GM19025 (cell line): ENCODE data around the gene PCSK7.
"Not testable (repeated sequence)": the region's sequence is repeated elsewhere in the genome, so short reads cannot be mapped to it uniquely, and the experiment has no call there.

Experiments used
- ATAC-seq: cut with Tn5 transposase; IDR thresholded peaks from one replicate; pipeline ENCODE4 v1.9.1; 2021; ENCODE audit warnings: mild to moderate bottlenecking, low read depth, moderate library complexity; ENCODE audit not compliant: unreplicated experiment

PCSK7 gene, protein sequence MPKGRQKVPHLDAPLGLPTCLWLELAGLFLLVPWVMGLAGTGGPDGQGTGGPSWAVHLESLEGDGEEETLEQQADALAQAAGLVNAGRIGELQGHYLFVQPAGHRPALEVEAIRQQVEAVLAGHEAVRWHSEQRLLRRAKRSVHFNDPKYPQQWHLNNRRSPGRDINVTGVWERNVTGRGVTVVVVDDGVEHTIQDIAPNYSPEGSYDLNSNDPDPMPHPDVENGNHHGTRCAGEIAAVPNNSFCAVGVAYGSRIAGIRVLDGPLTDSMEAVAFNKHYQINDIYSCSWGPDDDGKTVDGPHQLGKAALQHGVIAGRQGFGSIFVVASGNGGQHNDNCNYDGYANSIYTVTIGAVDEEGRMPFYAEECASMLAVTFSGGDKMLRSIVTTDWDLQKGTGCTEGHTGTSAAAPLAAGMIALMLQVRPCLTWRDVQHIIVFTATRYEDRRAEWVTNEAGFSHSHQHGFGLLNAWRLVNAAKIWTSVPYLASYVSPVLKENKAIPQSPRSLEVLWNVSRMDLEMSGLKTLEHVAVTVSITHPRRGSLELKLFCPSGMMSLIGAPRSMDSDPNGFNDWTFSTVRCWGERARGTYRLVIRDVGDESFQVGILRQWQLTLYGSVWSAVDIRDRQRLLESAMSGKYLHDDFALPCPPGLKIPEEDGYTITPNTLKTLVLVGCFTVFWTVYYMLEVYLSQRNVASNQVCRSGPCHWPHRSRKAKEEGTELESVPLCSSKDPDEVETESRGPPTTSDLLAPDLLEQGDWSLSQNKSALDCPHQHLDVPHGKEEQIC

DNA sequence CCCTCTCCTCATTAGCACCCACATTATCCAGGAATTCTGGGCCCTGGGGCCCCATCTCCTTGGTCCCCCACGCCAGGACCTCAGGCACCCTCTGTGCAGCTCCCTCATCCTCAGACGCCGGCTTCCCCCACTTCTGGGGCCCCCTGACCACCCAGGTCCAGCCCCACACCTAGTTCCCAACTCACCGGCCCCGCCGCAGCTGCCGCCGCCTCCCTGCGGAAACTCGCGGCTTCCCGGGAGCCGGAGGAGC, at the start of gene PCSK7:
Gene PCSK7, minus strand, starts transcription at position 232 of the 250 bp plus-strand sequence. CDS start 2,229 bp downstream, outside the sequence.
- ATAC-seq, result no peak

DNA sequence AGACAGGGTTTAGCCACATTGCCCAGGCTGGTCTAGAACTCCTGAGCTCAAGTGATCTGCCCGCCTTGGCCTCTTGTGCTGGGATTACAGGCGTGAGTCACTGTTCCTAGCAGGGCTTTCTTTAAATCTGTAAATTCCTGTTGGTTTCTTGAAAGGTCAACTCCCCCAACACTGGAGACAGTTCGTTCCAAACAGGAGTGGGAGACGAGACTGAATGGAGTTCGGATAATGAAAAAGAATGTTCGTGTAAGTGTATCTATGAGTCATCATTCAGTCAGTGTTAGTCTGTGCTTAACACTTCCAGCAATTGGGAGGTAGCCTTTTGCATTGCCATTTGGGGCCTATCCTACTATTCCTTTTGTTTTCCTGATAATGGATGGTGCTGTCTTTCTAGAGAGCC, 49.3 kb upstream of the PCSK7 start:
- ATAC-seq, result no peak

DNA sequence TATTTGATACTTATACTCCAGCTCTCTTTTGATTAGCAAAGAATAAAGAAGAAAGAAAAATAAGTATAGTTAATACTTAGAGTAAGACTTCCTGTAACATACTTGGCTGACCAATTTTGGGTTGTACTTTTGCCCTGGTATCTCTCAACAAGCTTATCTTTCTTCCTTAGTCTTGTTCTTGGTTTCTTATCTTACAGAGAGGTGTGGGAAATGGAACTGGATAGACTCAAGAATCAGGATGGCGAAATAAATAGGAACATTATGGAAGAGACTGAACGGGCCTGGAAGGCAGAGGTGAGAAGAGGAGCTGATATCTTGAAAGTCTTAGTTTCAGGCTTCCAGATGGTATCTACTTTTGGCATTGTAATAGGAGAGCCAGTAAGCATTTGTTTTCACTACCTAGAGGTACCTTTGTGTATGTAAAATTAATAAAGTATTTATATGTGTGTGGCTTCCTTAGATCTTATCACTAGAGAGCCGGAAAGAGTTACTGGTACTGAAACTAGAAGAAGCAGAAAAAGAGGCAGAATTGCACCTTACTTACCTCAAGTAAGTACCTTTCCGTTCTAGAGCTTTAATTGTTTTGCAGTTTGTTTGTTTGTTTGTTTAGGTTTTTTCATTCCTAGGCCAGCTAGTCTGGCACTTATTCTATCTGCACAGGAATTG, 48.0 kb upstream of the PCSK7 start:
- ATAC-seq, result no peak

DNA sequence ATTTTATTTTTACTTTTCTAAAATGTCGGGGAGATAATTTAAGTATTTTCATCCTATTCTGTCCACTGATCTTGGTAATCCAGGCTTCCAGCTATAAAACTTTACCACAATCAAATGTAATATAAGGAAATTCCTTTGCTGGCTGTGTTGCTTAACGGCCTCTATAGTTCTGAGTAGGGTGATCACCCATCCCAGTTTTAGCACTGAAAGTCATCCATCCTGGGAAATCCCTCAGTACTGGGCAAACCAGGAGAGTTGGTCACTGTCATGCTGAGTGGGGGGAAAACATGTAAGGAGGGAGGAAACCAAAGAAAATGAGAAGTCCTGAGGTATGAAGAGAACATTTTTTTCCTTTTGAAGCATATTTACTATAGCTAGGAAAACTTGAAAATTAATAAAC, 46.5 kb upstream of the PCSK7 start:
- no peak for ATAC-seq

DNA sequence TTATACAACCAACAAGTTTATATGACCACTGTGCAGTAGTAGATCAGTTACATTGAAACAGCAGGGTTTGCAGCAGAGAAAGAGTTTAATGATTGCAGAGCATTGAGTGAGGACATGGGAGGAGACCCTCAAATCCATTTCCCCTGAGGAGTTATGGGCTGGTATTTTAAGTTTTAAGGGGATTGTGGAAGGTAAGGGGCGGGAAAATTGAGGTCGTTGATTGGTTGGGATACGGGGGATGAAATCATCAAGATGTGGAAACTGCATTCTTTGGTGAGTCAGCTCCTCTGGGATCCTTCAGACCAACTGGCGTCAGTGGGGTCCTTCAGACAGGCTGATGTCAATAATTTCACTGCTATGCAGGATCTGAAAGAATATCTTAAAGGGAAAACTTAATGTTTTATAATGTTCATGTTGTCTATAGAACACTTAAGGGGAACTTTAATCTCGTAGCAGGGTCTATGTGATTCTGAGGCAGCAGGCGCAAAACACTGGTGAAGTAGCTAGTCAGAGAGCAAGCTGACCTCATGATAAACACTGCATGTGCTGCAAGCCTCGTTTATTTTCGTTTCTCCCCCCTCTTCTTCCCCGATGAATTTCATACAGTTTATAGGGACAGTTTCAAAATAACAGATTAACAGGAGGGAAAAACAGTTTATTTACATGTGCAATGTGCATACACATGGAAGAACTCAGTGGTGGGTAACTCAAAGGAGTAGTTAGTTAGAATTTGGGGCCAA, 41.8 kb upstream of the PCSK7 start:
- ATAC-seq, result no peak

DNA sequence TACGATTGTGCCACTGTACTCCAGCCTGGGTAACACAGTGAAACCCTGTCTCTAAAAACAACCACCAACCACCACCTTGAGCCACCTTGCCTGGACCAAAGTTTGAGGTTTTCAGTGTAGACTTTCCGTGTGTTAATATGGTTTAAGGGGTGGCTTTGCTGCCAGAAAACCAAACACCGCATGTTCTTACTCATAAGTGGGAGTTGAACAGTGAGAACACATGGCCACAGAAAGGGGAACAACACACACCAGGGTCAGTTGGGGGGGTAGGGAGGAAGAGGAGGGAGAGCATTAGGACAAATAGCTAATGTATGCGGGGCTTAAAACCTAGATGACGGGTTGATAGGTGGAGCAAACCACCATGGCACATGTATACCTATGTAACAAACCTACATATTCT, 40.3 kb upstream of the PCSK7 start:
- ATAC-seq, result not testable (repeated sequence)

DNA sequence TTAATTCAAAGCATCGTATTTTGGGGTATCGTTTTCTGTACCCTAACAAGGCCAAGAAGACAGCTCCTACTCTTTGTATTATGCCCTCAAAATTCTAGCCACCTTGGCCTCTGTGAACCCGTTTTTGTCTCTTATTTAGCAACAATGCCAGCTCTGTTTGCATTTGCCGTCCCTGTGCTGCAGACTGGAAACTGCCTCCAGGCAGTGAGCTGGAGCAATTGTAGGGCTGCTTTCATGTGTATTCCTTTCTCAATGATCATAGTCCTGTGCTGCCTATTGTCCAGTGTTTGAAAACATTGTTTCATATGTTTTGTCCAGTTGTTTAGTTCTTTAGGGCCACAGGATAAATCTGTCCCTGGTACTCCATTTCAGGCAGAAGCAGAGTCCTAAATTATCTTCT, 39.3 kb upstream of the PCSK7 start:
- ATAC-seq, result no peak

DNA sequence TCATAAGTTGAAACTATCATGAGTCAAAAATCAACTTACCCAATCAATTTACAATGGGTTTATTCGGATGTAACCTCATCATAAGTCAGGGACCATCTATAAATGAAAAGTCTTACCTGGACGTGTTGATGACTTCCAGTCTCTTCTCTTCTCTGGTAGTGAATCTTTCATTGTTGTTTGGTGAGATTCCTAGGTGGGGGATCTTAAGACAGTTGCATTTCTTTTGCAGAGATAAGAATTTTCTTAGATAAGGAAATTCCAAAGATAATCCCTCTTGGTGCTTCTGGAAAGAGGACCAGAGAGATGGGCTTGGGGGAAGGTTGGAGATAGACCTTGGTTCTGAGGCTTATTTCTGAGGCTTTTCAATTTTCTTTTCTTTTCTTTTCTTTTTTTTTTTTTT, 38.0 kb upstream of the PCSK7 start:
- ATAC-seq, result no peak

DNA sequence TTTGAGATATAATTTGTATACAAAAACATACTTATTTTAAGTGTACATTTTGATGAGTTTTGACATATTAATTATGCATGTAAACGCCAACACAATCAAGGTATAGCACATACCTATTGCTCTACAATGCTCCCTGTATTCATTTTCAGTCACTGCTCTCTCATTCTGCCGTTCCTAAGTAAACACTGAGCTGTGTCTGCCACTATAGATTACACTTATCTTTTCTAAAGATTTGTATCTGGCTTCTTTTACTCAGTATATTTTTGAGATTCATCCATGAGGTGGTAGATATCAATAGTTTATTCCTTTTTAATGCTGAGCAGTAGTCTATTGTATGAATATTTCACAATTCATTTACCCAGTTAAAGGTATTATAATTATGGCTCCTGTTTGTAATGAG, 33.9 kb upstream of the PCSK7 start:
- ATAC-seq, result no peak

DNA sequence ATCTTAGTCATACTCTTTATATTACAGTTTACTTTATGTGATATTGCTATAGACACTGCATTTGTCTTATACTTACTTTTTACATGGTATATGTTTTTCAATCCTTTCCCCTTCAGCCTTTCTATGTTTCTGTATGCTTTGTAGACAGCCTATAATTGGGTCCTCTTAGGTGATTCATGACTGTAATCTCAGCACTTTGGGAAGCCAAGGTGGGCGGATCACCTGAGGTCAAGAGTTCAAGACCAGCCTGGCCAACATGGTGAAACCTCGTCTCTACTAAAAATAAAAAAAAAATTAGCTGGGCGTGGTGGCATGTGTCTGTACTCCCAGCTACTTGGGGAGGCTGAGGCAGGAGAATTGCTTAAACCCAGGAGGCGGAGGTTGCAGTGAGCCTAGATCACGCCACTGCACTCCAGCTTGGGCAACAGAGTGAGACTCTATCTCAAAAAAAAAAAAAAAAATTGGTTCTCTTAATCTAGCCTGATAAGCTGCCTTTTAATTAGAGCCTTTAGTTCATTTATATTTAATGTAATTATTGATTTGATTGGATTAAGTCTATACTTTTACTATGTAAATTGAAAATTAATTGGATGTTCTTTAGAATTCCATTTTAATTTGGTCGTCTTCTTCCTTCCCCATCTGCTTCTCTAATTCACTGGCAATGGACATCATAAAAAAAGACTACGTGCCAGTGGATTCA, 32.9 kb upstream of the PCSK7 start:
- not testable (repeated sequence) for ATAC-seq

DNA sequence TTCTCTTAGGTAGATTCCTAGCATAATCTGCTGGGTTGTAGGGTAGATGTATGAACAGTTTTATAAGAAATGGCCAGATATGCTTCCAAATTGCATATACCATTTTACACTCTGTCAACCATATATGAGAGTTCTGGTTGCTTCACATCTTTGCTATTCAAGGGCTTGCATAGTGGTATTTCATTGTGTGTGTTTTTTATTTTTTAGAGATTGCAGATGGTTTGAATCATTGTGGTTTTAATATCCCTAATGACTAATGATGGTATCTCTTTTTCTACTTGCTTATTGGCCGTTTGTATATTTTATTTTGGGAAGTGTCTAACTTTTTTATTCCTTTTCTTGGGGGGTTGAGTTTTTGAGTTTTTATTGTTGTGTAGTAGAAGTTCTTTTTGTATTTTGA, 27.5 kb upstream of the PCSK7 start:
- ATAC-seq, result no peak

DNA sequence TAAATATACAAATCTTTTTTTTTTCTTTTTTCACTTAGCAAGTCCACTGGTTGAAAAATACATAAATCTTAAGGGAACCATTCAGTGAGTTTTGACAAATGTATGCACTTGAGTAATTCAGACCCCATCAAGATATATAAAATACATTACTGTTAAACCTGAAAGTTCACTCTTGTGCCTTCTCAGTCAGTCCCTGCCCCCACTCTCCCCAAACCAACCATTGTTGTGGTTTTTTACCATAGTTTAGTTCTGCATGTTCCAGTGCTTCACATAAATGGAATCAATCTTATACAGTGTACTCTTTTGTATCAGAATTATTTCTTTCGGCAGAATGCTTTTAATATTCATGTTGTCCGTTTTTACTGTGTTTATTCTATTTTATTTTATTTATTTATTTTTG, 26.7 kb upstream of the PCSK7 start:
- no peak for ATAC-seq

DNA sequence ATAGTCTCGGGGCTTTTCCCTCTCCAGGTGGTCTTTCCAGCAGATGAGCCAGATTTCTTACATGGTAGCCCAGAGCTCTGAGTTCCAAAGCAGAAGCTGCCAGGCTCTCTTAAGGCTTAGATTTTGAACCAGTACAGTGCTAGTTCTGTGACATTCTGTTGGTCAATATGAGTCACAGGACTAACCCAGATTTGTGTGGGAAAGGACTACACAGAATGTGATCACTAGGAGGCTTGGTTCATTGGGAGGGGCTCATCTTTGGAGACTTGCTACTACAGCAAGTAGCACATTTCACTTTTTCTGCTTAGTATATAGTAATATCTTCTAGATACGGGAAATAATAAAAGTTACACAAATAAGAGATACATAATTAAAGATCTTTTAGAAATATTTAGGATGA, 24.7 kb upstream of the PCSK7 start:
- ATAC-seq, result no peak

DNA sequence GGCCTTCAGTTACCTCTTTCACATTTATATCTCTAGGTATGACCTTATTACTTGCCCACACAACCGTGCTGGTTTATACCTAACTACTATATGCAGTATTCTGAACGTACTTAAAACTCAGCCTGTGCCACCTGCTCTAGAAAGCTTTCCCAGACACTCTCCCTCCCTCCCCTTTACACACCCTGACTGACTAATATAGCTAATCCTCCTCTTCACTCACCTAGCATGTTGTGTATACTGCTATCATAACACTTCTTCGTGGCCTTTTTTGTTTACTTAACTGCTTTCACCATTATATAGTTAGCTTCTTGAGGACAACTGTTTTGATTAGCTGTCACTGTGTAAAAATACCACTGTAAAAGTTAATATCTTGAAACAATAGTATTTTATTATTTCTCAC, 24.1 kb upstream of the PCSK7 start:
- ATAC-seq, result no peak

DNA sequence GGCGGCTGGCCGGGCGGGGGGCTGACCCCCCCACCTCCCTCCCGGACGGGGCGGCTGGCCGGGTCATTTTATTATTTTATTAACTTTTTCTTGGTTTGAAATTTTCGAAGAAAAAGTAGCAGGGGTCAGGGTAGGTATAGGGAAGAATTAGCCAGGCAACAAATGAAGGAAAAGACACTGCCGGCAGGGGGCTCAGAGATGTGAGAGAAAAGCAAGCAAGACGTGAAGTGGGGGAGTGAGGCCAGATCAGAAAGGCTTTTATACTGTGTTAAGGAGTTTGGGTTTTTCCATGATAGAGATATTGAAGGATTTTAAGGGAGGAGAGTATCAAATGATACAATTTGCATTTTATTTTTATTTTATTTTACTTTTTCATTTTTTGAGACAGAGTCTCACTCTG, 19.6 kb upstream of the PCSK7 start:
- ATAC-seq, result no peak

DNA sequence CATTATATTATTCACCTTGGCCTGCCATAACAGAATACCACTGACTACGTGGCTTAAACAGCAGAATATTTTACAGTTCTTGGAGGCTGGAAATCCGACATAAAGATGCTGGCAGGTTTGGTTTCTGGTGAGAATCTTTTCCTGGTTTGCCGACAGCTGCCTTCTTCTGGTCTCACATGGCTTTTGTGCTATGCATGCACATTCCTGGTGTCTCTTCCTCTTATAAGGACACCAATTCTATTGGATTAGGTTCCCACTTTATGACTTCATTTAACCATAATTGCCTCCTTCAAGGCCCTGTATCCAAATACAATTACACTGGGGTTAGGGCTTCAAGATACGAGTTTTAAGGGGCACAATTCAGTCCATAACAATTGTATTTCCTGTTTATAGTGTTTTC, 17.7 kb upstream of the PCSK7 start:
- ATAC-seq, result no peak

DNA sequence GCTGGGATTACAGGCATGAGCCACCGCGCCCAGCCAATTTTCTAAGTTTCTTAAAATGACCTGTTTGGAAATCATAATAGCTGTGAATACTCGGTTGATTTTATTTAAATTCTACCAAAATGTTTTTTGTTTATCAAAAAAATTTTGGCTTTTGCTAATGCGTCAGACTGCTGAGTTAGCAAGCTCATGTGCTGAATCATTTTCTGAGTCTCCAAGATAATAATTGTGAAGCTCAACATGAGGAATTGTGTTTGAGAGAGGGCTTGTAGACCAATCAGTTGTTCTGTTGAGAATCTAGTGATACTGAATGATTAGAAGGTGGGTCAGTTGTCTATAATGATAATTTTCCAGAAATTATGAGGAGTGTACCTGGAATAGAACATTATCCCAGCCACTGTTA, 16.5 kb upstream of the PCSK7 start:
- no peak for ATAC-seq

DNA sequence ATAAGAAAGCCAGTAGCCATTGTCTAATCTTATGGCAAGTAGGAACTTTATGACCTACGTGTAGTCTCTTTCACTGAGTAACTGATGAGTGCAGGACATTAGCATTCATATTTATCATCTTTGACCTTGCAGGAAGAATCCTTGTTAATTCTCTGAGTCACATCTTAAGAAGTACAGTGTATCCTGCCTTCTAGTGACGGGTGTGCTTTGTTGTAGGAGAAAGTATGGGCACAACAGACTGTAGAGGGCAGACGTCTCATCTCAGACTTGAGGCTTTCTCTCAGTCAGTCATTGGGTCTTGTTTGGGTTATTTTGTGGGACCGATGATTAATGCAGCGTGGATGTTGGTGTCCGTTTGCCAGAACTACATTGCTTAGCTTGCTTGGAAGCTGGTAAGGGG, 7.4 kb upstream of the PCSK7 start:
- ATAC-seq, result no peak

DNA sequence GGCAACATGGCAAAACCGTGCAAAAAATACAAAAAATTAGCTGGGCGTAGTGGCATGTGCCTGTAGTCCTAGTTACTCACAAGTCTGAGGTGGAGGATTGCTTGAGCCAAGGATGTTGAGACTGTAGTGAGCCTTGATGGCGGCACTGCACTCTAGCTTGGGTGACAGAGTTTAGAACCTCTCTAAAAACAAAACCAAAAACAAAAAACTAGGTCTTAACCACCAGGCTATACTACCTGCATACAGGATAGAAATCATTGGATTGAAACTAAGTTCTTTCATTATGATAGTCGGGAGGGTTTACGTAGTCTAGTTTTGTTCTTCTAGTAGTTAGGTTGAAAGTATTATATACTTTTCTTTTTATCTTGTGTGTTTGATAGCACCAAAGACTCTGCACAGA, 6.3 kb upstream of the PCSK7 start:
- ATAC-seq, result no peak

DNA sequence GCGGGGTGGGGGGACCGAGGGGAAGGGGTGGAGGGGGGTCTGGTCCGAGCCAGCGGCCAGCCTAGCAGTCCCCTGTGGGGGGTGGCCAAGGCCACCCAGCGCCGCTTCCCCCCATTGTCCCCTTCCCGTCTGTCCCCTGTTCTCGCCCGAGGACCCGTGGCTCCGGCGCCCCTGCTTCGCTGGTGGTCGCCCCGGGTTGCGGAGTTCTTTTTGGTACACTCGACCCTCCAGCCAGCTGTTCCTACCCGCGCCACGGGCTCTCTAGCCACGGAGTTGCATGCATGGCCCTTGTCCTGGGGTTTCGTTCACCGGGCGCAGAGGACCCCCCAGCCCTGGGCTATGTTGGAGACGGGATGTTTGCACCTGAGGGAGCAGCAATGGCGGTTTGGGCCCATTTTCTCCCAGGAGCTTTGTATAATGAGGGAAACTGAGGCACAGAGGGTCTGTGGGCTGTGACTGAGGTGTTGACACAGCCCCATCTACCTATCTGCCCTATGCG, 1.1 kb upstream of the PCSK7 start:
- no peak for ATAC-seq
